Measurements from ENCODE around the gene C10orf90.

C10orf90 gene

DNA sequence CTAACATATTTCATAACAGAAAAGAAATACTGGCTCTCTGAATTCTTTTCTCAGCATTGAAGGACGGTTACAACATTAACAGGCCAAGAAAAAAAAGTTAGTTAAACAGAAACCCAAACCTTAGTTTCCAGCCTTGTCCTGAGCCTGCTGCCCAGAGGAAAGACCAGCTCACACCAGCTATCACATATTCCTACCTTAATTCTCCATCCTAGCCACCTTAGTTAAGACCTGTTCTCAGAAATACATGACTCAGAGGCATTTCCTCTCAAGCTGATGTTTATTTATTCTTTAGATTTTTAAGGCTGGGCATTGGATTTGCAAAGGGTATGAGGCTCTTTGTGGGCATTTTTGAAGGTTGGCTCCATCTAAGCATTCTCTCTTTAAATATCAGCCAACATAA is 247.9 kb downstream of the C10orf90 start (continued):
- TF ChIP-seq, protein P1, sequence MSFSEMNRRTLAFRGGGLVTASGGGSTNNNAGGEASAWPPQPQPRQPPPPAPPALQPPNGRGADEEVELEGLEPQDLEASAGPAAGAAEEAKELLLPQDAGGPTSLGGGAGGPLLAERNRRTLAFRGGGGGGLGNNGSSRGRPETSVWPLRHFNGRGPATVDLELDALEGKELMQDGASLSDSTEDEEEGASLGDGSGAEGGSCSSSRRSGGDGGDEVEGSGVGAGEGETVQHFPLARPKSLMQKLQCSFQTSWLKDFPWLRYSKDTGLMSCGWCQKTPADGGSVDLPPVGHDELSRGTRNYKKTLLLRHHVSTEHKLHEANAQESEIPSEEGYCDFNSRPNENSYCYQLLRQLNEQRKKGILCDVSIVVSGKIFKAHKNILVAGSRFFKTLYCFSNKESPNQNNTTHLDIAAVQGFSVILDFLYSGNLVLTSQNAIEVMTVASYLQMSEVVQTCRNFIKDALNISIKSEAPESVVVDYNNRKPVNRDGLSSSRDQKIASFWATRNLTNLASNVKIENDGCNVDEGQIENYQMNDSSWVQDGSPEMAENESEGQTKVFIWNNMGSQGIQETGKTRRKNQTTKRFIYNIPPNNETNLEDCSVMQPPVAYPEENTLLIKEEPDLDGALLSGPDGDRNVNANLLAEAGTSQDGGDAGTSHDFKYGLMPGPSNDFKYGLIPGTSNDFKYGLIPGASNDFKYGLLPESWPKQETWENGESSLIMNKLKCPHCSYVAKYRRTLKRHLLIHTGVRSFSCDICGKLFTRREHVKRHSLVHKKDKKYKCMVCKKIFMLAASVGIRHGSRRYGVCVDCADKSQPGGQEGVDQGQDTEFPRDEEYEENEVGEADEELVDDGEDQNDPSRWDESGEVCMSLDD (tag by site-specific recombination; IDR thresholded peaks at IDR 0.05), result no peak
- TF ChIP-seq, protein P2, sequence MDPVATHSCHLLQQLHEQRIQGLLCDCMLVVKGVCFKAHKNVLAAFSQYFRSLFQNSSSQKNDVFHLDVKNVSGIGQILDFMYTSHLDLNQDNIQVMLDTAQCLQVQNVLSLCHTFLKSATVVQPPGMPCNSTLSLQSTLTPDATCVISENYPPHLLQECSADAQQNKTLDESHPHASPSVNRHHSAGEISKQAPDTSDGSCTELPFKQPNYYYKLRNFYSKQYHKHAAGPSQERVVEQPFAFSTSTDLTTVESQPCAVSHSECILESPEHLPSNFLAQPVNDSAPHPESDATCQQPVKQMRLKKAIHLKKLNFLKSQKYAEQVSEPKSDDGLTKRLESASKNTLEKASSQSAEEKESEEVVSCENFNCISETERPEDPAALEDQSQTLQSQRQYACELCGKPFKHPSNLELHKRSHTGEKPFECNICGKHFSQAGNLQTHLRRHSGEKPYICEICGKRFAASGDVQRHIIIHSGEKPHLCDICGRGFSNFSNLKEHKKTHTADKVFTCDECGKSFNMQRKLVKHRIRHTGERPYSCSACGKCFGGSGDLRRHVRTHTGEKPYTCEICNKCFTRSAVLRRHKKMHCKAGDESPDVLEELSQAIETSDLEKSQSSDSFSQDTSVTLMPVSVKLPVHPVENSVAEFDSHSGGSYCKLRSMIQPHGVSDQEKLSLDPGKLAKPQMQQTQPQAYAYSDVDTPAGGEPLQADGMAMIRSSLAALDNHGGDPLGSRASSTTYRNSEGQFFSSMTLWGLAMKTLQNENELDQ (tag by site-specific recombination; IDR thresholded peaks at IDR 0.05; ENCODE audit: low read depth), result no peak

DNA sequence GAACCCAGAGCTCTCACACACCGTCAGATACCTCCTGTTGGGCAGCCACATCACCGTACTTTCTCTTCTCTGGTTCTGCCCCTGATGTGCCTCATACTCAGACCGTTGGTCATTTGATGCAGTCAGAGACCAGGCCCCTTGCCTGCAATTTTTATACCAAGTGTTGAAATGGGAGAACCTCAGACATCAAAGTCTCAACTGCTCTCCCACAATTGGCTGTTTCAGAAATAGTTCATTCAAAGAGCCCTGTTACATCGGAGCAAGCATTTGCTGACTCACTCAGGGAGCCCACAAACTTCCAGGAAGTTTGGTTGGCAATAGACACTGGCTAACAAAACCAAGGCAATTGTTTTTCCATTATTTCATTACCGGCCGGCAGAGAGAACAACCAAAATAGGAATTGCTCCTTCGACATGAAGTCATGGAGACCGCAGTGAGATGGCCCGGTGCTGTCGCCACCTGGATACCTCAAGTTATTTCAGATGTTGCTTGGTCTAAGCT is 248.7 kb downstream of the C10orf90 start:
- TF ChIP-seq ZNF121 (tag by site-specific recombination; IDR thresholded peaks at IDR 0.05) (no peak), SETDB1 (IDR thresholded peaks at IDR 0.05; ENCODE audit: insufficient read length, low read length) (no peak), HOXC10 (CRISPR knock-in tag; IDR thresholded peaks at IDR 0.05) (no peak), ZNF112 (tag by site-specific recombination; IDR thresholded peaks at IDR 0.05) (no peak), ZNF366 (tag by site-specific recombination; conservative IDR thresholded peaks at IDR 0.05) (no peak), OSR2 (tag by site-specific recombination; IDR thresholded peaks at IDR 0.05) (no peak), GLIS1 (tag by site-specific recombination; IDR thresholded peaks at IDR 0.05) (no peak), YY1 (tag by site-specific recombination; IDR thresholded peaks at IDR 0.05) (no peak), ZNF169 (tag by site-specific recombination; IDR thresholded peaks at IDR 0.05) (no peak)
- TF ChIP-seq, protein P3, sequence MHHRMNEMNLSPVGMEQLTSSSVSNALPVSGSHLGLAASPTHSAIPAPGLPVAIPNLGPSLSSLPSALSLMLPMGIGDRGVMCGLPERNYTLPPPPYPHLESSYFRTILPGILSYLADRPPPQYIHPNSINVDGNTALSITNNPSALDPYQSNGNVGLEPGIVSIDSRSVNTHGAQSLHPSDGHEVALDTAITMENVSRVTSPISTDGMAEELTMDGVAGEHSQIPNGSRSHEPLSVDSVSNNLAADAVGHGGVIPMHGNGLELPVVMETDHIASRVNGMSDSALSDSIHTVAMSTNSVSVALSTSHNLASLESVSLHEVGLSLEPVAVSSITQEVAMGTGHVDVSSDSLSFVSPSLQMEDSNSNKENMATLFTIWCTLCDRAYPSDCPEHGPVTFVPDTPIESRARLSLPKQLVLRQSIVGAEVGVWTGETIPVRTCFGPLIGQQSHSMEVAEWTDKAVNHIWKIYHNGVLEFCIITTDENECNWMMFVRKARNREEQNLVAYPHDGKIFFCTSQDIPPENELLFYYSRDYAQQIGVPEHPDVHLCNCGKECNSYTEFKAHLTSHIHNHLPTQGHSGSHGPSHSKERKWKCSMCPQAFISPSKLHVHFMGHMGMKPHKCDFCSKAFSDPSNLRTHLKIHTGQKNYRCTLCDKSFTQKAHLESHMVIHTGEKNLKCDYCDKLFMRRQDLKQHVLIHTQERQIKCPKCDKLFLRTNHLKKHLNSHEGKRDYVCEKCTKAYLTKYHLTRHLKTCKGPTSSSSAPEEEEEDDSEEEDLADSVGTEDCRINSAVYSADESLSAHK (tag by site-specific recombination; IDR thresholded peaks at IDR 0.05), result no peak
- TF ChIP-seq, protein P4, sequence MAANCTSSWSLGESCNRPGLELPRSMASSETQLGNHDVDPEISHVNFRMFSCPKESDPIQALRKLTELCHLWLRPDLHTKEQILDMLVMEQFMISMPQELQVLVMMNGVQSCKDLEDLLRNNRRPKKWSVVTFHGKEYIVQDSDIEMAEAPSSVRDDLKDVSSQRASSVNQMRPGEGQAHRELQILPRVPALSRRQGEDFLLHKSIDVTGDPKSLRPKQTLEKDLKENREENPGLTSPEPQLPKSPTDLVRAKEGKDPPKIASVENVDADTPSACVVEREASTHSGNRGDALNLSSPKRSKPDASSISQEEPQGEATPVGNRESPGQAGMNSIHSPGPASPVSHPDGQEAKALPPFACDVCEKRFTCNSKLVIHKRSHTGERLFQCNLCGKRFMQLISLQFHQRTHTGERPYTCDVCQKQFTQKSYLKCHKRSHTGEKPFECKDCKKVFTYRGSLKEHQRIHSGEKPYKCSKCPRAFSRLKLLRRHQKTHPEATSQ (tag by site-specific recombination; IDR thresholded peaks at IDR 0.05), result no peak
- Histone ChIP-seq H3K9me3 (ENCODE audit: control insufficient read depth, insufficient read depth, low read depth, low read length) (no peaks in the 10 kb centered on the region), H3K4me3 (ENCODE audit: low read depth, low read length) (no peak overlapping the region), H3K36me3 (ENCODE audit: control insufficient read depth in 2 of 2, insufficient read depth in 1 of 2, low read length in 2 of 2) (no peaks in the 10 kb centered on the region), H3K27ac (ENCODE audit: extremely low read depth, low read depth, low read length) (no peak overlapping the region), H3K4me1 (ENCODE audit: control insufficient read depth, insufficient read depth, low read length) (no peaks in the 10 kb centered on the region)
- CTCF ChIA-PET, result interaction anchor here (0.6 kb wide), 1 partner anchor 412 kb away, joined by 3 read pairs; no protein-coding TSS in a partner anchor
- POLR2A ChIA-PET, result no interaction called here

DNA sequence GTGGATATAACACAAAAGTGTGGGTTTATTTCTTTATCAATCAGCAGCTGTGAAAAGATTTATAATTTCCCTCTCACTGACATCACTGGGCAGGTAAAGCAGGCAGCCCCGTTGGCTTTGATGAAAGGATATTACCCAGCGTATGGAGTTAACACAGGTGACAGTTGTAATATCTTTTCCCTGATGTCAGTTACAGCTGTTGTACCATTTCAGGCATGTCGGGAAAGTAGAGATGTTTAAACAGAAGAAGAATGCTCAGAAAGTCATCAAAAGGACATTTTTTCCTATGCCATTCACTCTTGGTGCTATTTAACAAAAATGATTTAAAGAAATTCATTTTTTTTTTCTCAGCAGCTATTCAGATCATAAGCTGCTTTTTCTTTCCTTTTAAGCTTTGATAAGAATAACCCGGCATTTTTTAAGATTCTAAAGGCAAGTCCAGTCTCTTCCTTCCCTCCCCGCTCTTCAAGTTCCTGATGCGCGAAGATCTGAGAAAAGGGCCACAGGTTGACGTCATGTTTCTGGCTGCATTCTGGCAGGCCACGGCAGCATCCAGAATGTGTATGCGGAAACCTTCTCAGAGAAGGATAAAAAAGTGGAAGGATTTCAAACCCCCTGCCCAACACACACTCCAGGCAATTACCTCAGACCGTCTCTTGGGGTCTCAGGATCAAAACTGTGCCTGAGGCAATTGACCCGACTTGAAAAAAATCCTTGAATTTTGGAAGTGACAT is 249.8 kb downstream of the C10orf90 start:
- ChIA-PET CTCF (no interaction called here), POLR2A (no interaction called here)
- Histone ChIP-seq H3K36me3 (ENCODE audit: control insufficient read depth in 2 of 2, insufficient read depth in 1 of 2, low read length in 2 of 2) (no peaks in the 10 kb centered on the region), H3K27ac (ENCODE audit: extremely low read depth, low read depth, low read length) (no peak overlapping the region), H3K4me1 (ENCODE audit: control insufficient read depth, insufficient read depth, low read length) (no peaks in the 10 kb centered on the region), H3K4me3 (ENCODE audit: low read depth, low read length) (no peak overlapping the region), H3K9me3 (ENCODE audit: control insufficient read depth, insufficient read depth, low read depth, low read length) (no peaks in the 10 kb centered on the region)
- TF ChIP-seq ZFP37 (tag by site-specific recombination; IDR thresholded peaks at IDR 0.05) (no peak), FEZF1 (tag by site-specific recombination; IDR thresholded peaks at IDR 0.05) (no peak), ZFHX2 (tag by site-specific recombination; conservative IDR thresholded peaks at IDR 0.05) (no peak), ZNF747 (tag by site-specific recombination; IDR thresholded peaks at IDR 0.05) (no peak), ZNF610 (tag by site-specific recombination; IDR thresholded peaks at IDR 0.05; ENCODE audit: borderline replicate concordance) (no peak), MYNN (tag by site-specific recombination; IDR thresholded peaks at IDR 0.05; ENCODE audit: borderline replicate concordance) (no peak), ZNF19 (tag by site-specific recombination; IDR thresholded peaks at IDR 0.05; ENCODE audit: low read depth) (no peak)
- TF ChIP-seq, protein P5, sequence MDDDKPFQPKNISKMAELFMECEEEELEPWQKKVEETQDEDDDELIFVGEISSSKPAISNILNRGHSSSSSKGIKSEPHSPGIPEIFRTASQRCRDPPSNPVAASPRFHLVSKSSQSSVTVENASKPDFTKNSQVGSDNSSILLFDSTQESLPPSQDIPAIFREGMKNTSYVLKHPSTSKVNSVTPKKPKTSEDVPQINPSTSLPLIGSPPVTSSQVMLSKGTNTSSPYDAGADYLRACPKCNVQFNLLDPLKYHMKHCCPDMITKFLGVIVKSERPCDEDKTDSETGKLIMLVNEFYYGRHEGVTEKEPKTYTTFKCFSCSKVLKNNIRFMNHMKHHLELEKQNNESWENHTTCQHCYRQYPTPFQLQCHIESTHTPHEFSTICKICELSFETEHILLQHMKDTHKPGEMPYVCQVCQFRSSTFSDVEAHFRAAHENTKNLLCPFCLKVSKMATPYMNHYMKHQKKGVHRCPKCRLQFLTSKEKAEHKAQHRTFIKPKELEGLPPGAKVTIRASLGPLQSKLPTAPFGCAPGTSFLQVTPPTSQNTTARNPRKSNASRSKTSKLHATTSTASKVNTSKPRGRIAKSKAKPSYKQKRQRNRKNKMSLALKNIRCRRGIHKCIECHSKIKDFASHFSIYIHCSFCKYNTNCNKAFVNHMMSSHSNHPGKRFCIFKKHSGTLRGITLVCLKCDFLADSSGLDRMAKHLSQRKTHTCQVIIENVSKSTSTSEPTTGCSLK (tag by site-specific recombination; IDR thresholded peaks at IDR 0.05), result no peak

Data from HEK293 (cell line).